DOHH2 (cell line): ENCODE results near the gene PRSS53.

Experiments
- H3F3A ChIP-seq: fragments of 200-600 bp; sonication (generic), shearing (Covaris generic); 2 replicates; pipeline ENCODE4 v1.6.0; 2016; ENCODE audit warnings: antibody characterized with exemption, mild to moderate bottlenecking; ENCODE audit not compliant: control insufficient read depth, insufficient read depth
- H3K27ac ChIP-seq: fragments of 200-600 bp; sonication (generic); 2 replicates; pipeline ENCODE4 v1.5.1; 2014; ENCODE audit warnings: low read depth, mild to moderate bottlenecking, low read length, moderate library complexity
- H3K27me3 ChIP-seq: fragments of 200-600 bp; sonication (generic); 2 replicates; pipeline ENCODE4 v1.6.1; 2014; ENCODE audit warnings: mild to moderate bottlenecking, low read length, mixed read lengths; ENCODE audit not compliant: control insufficient read depth
- H3K36me3 ChIP-seq: fragments of 200-600 bp; sonication (generic); 2 replicates; pipeline ENCODE4 v1.6.1; 2014; ENCODE audit warnings: mild to moderate bottlenecking, low read length, moderate library complexity, mixed read lengths; ENCODE audit not compliant: control insufficient read depth
- H3K4me1 ChIP-seq: fragments of 200-600 bp; sonication (generic); 2 replicates; pipeline ENCODE4 v1.6.1; 2014; ENCODE audit warnings: mild to moderate bottlenecking, low read length, mixed read lengths; ENCODE audit not compliant: control insufficient read depth
- H3K4me2 ChIP-seq: fragments of 200-600 bp; sonication (generic); 2 replicates; pipeline ENCODE4 v1.6.0; 2014; ENCODE audit warnings: mild to moderate bottlenecking, low read length, moderate library complexity
- H3K4me3 ChIP-seq: fragments of 200-600 bp; sonication (generic); 2 replicates; pipeline ENCODE4 v1.5.1; 2014; ENCODE audit warnings: mild to moderate bottlenecking, low read length, mixed read lengths
- H3K79me2 ChIP-seq: fragments of 200-600 bp; sonication (generic); 2 replicates; pipeline ENCODE4 v1.6.1; 2014; ENCODE audit warnings: mild to moderate bottlenecking, low read length, mixed read lengths; ENCODE audit not compliant: control insufficient read depth
- H3K9me2 ChIP-seq: fragments of 200-600 bp; sonication (generic); replicated peaks from 2 replicates; pipeline ENCODE4 v1.6.1; 2014; ENCODE audit warnings: mild to moderate bottlenecking, low read length, mixed read lengths; ENCODE audit not compliant: control insufficient read depth
- H3K9me3 ChIP-seq: fragments of 200-600 bp; sonication (generic); 2 replicates; pipeline ENCODE4 v1.6.1; 2014; ENCODE audit warnings: antibody characterized with exemption, low read length, mixed read lengths; ENCODE audit not compliant: control insufficient read depth, insufficient read depth
- H4K20me1 ChIP-seq: fragments of 200-600 bp; sonication (generic); 2 replicates; pipeline ENCODE4 v1.6.0; 2014; ENCODE audit warnings: low read depth, mild to moderate bottlenecking, antibody characterized with exemption, low read length, moderate library complexity; ENCODE audit not compliant: control insufficient read depth, insufficient read depth
- EZH2phosphoT487 ChIP-seq: fragments of 200-600 bp; sonication (generic); IDR thresholded peaks from 2 replicates; pipeline ENCODE4 v1.6.1; 2017; ENCODE audit warnings: borderline replicate concordance, mild to moderate bottlenecking, antibody characterized with exemption, low read length, moderate library complexity, mixed read lengths
- TF ChIP-seq, protein P1 (sequence below): fragments of 200-600 bp; sonication (generic); IDR thresholded peaks from one replicate; pipeline ENCODE4 v1.5.1; 2014; ENCODE audit warnings: antibody characterized with exemption, mild to moderate bottlenecking, low read depth, low read length; ENCODE audit not compliant: poor library complexity, severe bottlenecking

PRSS53 gene

DNA sequence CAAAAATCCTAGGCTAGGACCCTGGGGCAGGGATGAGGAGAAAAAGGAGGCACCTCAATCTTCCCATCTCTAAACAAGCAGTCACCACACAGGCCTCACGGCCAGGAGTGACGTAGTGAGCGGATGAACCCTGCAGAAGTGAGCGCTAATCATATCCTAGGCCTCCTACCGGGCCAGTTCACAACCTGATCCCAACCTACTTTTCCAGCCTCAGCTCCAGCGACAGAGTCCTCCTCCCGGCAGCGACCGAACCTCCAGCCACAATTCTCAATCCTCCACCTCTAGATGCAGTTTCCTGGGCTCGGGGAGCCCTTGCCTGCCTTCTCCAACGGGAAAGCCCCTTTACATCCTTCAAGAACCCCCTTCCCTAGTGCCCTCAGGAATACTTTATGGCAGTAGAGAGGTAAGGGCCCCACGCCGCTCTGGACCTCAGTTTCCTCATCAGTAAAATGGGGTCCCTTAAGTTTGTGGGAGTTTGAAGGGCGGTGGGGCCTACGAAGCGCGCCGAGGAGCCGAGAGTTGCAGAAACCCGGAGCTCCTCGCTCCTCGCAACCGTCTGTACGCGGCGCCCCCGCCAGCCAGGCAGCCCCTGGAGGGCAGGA is 16.1 kb downstream of the PRSS53 start:
- no peak for TF ChIP-seq EZH2phosphoT487
- TF ChIP-seq, protein P1, sequence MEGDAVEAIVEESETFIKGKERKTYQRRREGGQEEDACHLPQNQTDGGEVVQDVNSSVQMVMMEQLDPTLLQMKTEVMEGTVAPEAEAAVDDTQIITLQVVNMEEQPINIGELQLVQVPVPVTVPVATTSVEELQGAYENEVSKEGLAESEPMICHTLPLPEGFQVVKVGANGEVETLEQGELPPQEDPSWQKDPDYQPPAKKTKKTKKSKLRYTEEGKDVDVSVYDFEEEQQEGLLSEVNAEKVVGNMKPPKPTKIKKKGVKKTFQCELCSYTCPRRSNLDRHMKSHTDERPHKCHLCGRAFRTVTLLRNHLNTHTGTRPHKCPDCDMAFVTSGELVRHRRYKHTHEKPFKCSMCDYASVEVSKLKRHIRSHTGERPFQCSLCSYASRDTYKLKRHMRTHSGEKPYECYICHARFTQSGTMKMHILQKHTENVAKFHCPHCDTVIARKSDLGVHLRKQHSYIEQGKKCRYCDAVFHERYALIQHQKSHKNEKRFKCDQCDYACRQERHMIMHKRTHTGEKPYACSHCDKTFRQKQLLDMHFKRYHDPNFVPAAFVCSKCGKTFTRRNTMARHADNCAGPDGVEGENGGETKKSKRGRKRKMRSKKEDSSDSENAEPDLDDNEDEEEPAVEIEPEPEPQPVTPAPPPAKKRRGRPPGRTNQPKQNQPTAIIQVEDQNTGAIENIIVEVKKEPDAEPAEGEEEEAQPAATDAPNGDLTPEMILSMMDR, result peak; percentile 6
- Histone ChIP-seq H3K9me2 (no peaks in the 10 kb centered on the region), H3K79me2 (peaks cover 82% of the 10 kb centered on the region), H3K4me1 (peaks cover 22% of the 10 kb centered on the region), H3K4me2 (peak overlapping the region; percentile 94), H4K20me1 (peaks cover 5% of the 10 kb centered on the region; the same call in 1 of the 2 replicates), H3K36me3 (peaks cover 30% of the 10 kb centered on the region), H3K9me3 (no peaks in the 10 kb centered on the region), H3F3A (0 out of 2 replicates have a peak, but pooled peaks cover 2% of the 10 kb centered on the region), H3K4me3 (peak overlapping the region; percentile 91), H3K27ac (peak overlapping the region; percentile 73), H3K27me3 (no peaks in the 10 kb centered on the region)

DNA sequence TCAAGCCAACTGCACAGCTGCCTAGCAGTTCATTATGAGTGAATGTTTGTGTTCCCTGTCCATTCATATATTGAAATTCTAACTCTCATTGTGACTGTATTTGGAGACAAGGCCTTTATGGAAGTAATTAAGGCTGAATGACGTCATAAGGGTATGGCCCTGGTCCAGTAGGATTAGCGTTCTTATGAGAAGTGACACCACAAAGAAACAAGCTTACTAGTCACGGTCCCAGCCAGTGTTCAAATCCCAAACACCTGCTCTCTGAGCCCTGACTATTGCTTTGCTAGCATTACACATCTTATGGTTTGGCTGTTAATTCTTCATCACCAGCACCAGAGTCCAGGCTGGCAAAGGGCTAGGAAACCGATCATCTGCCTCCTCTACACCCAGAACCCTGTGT is 16.9 kb downstream of the PRSS53 start:
- H3K79me2 ChIP-seq, result peaks cover 80% of the 10 kb centered on the region
- H3K27me3 ChIP-seq, result no peaks in the 10 kb centered on the region
- 0 out of 2 replicates have a peak, but pooled peaks cover 2% of the 10 kb centered on the region for H3F3A ChIP-seq
- H3K36me3 ChIP-seq, result peaks cover 22% of the 10 kb centered on the region
- peak overlapping the region; percentile 91 for H3K4me3 ChIP-seq
- peak overlapping the region; percentile 94 for H3K4me2 ChIP-seq
- peaks cover 22% of the 10 kb centered on the region for H3K4me1 ChIP-seq
- H3K9me3 ChIP-seq, result no peaks in the 10 kb centered on the region
- H4K20me1 ChIP-seq, result peaks cover 5% of the 10 kb centered on the region; the same call in 1 of the 2 replicates
- no peaks in the 10 kb centered on the region for H3K9me2 ChIP-seq
- no peak overlapping the region for H3K27ac ChIP-seq
- TF ChIP-seq, protein P1, result no peak
- TF ChIP-seq EZH2phosphoT487, result no peak

DNA sequence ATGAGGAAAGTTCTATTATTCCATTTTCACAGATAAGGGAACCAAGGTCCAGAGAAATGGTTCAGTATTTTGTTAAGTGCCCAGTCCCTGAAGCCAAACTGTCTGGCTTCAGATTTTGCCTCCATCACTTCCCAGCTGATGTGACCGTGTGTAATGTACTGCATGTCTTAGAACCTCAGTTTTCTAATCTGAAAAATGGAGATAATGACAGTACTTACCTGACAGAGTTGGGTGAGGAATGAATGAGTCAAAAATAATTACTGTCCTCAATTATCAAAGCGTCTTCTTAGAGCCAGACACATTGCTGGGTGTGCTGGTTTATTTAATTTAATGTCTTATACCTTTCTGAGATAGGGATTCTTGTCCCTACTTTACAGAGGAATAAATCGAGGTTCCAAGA is 21.4 kb downstream of the PRSS53 start:
- H3K9me3 ChIP-seq, result no peaks in the 10 kb centered on the region
- peaks cover 9% of the 10 kb centered on the region for H3K4me1 ChIP-seq
- H3K4me2 ChIP-seq, result no peak overlapping the region
- no peak overlapping the region for H3K27ac ChIP-seq
- no peaks in the 10 kb centered on the region for H4K20me1 ChIP-seq
- no peak for TF ChIP-seq EZH2phosphoT487
- TF ChIP-seq, protein P1, result no peak
- H3K4me3 ChIP-seq, result no peak overlapping the region
- no peaks in the 10 kb centered on the region for H3F3A ChIP-seq
- H3K9me2 ChIP-seq, result no peaks in the 10 kb centered on the region
- no peaks in the 10 kb centered on the region for H3K27me3 ChIP-seq
- H3K79me2 ChIP-seq, result peaks cover 64% of the 10 kb centered on the region
- peaks cover 15% of the 10 kb centered on the region; the same call in 1 of the 2 replicates for H3K36me3 ChIP-seq
